ENCODE results near the gene ORAI3.

DNA sequence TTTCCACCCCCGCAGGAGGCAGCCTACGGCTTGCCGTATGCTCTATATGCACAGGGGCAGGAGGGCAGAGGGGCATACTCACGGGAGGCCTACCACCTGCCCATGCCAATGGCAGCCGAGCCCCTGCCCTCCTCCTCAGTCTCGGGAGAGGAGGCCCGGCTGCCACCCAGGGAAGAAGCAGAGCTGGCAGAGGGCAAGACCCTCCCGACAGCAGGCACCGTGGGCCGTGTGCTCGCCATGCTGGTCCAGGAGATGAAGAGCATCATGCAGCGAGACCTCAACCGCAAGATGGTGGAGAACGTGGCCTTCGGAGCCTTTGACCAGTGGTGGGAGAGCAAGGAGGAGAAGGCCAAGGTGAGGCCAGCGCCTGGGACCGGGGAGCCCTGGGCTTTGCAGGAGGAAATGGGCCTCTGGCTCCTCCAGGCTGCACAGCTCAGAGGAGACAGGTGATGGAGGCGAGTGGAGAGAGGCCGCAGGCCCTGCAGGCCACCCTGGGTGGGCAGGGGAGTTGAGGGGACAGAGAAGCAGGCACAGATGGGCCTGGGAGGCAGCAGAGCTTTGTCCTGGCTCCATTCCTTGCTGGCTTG, 17.3 kb downstream of the ORAI3 start:
- TF ChIP-seq, protein P1, sequence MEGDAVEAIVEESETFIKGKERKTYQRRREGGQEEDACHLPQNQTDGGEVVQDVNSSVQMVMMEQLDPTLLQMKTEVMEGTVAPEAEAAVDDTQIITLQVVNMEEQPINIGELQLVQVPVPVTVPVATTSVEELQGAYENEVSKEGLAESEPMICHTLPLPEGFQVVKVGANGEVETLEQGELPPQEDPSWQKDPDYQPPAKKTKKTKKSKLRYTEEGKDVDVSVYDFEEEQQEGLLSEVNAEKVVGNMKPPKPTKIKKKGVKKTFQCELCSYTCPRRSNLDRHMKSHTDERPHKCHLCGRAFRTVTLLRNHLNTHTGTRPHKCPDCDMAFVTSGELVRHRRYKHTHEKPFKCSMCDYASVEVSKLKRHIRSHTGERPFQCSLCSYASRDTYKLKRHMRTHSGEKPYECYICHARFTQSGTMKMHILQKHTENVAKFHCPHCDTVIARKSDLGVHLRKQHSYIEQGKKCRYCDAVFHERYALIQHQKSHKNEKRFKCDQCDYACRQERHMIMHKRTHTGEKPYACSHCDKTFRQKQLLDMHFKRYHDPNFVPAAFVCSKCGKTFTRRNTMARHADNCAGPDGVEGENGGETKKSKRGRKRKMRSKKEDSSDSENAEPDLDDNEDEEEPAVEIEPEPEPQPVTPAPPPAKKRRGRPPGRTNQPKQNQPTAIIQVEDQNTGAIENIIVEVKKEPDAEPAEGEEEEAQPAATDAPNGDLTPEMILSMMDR (IDR thresholded peaks at IDR 0.05; ENCODE audit: poor library complexity, severe bottlenecking) = no peak
- TF ChIP-seq RAD21 (conservative IDR thresholded peaks at IDR 0.05) (no peak), REST (IDR thresholded peaks at IDR 0.05; ENCODE audit: borderline replicate concordance) (no peak), EZH2 (IDR thresholded peaks at IDR 0.05; ENCODE audit: borderline replicate concordance, insufficient read depth, low read length, poor library complexity, severe bottlenecking) (no peak), SMC3 (conservative IDR thresholded peaks at IDR 0.05; ENCODE audit: poor library complexity) (no peak), EP300 (conservative IDR thresholded peaks at IDR 0.05; ENCODE audit: poor library complexity, severe bottlenecking) (no peak), MXI1 (conservative IDR thresholded peaks at IDR 0.05; ENCODE audit: poor library complexity, severe bottlenecking) (no peak), TAF1 (IDR thresholded peaks at IDR 0.05; ENCODE audit: low read depth) (no peak)
